PC-3 (cell line): ENCODE results near the gene PSMD13. TPM values are rescaled to one million over a fixed set of nuclear protein-coding genes. Genes with fewer than 3 reads are reported as not detected.

Source experiments
- ATAC-seq: fragments of 200-7000 bp; cut with Tn5 transposase; 2 replicates; pipeline ENCODE4 v1.9.1; 2020; ENCODE audit warnings: mild to moderate bottlenecking, moderate library complexity
- BruUV-seq: library from RNA; stranded (reverse); fragments of 400-500 nt; replicated peaks from 2 replicates; lab custom pipeline; 2021; lab: Mats Ljungman, UMichigan
- CTCF ChIA-PET: fragments of 300-600 bp; sonication (Branson Sonifier 250); formaldehyde crosslinking; loops from one replicate; lab custom pipeline; 2022; ENCODE audit warnings: antibody characterized with exemption; lab: Charles Lee
- POLR2A ChIA-PET: fragments of 300-600 bp; sonication (Branson Sonifier 250); formaldehyde crosslinking; loops from one replicate; lab custom pipeline; 2022; ENCODE audit warnings: antibody characterized with exemption; ENCODE audit not compliant: unreplicated experiment; lab: Charles Lee
- DNase-seq: peaks from one replicate; pipeline ENCODE4 v3.0.0-alpha.2; 2015
- H2AFZ ChIP-seq: fragments of 300-600 bp; sonication (generic); 2 replicates; pipeline ENCODE4 v1.6.0; 2016; ENCODE audit warnings: antibody characterized with exemption, low read length
- H3F3A ChIP-seq: fragments of 300-600 bp; sonication (generic); one replicate; pipeline ENCODE4 v1.6.0; 2017; ENCODE audit warnings: antibody characterized with exemption, low read length, control low read depth, mild to moderate bottlenecking; ENCODE audit not compliant: unreplicated experiment
- H3K27ac ChIP-seq: fragments of 300-600 bp; sonication (generic); 2 replicates; pipeline ENCODE4 v1.5.1; 2016; ENCODE audit warnings: mild to moderate bottlenecking, low read length
- H3K27me3 ChIP-seq: fragments of 300-600 bp; sonication (generic); 2 replicates; pipeline ENCODE4 v1.6.1; 2016; ENCODE audit warnings: low read length, mixed read lengths
- H3K36me3 ChIP-seq: fragments of 300-600 bp; sonication (generic); 2 replicates; pipeline ENCODE4 v1.6.1; 2016; ENCODE audit warnings: low read depth, mixed run types, low read length, mixed read lengths
- H3K4me1 ChIP-seq: fragments of 300-600 bp; sonication (generic); 2 replicates; pipeline ENCODE4 v1.5.1; 2016; ENCODE audit warnings: low read length; ENCODE audit not compliant: insufficient read depth
- H3K4me2 ChIP-seq: fragments of 300-600 bp; sonication (generic); 2 replicates; pipeline ENCODE4 v1.6.0; 2016; ENCODE audit warnings: low read length
- H3K4me3 ChIP-seq: fragments of 300-600 bp; sonication (generic); 2 replicates; pipeline ENCODE4 v1.5.1; 2016; ENCODE audit warnings: mild to moderate bottlenecking, low read length, mixed read lengths
- H3K79me2 ChIP-seq: fragments of 300-600 bp; sonication (generic); 2 replicates; pipeline ENCODE4 v1.6.1; 2017; ENCODE audit warnings: low read length, mixed read lengths
- H3K9ac ChIP-seq: fragments of 300-600 bp; sonication (generic); 2 replicates; pipeline ENCODE4 v1.6.0; 2016; ENCODE audit warnings: mild to moderate bottlenecking, low read length
- H3K9me2 ChIP-seq: fragments of 300-600 bp; sonication (generic); replicated peaks from 2 replicates; pipeline ENCODE4 v1.6.1; 2016; ENCODE audit warnings: mixed run types, low read length, mixed read lengths
- H3K9me3 ChIP-seq: fragments of 300-600 bp; sonication (generic); 2 replicates; pipeline ENCODE4 v1.6.1; 2016; ENCODE audit warnings: low read length, mixed read lengths
- H4K20me1 ChIP-seq: fragments of 300-600 bp; sonication (generic); 2 replicates; pipeline ENCODE4 v1.6.1; 2016; ENCODE audit warnings: low read length, mixed read lengths
- CTCF ChIP-seq: fragments of 300-600 bp; sonication (generic); conservative IDR thresholded peaks from 2 replicates; pipeline ENCODE4 v1.5.1; 2017; ENCODE audit warnings: antibody characterized with exemption, low read depth, mild to moderate bottlenecking, low read length
- EZH2 ChIP-seq: fragments of 300-600 bp; sonication (generic); IDR thresholded peaks from one replicate; pipeline ENCODE4 v1.6.1; 2017; ENCODE audit warnings: antibody characterized with exemption, mild to moderate bottlenecking, low read length; ENCODE audit not compliant: unreplicated experiment
- EZH2phosphoT487 ChIP-seq: fragments of 300-600 bp; sonication (generic); IDR thresholded peaks from 2 replicates; pipeline ENCODE4 v1.6.1; 2018; ENCODE audit warnings: mild to moderate bottlenecking, antibody characterized with exemption, low read length, borderline replicate concordance
- intact Hi-C: fragments of 100-400 bp; cut with micrococcal nuclease; formaldehyde crosslinking; loops from 2 replicates; pipeline ENCODE4 v1.9.0; 2023
- total RNA-seq: library from RNA; depleted of rRNA; stranded (reverse); fragments of >200 nt; gene quantifications from 2 replicates; pipeline ENCODE4 v1.2.3, GENCODE V29; 2014

The PSMD13 gene
- total RNA-seq, 1 experiment from 2014 or later = 255 TPM

DNA sequence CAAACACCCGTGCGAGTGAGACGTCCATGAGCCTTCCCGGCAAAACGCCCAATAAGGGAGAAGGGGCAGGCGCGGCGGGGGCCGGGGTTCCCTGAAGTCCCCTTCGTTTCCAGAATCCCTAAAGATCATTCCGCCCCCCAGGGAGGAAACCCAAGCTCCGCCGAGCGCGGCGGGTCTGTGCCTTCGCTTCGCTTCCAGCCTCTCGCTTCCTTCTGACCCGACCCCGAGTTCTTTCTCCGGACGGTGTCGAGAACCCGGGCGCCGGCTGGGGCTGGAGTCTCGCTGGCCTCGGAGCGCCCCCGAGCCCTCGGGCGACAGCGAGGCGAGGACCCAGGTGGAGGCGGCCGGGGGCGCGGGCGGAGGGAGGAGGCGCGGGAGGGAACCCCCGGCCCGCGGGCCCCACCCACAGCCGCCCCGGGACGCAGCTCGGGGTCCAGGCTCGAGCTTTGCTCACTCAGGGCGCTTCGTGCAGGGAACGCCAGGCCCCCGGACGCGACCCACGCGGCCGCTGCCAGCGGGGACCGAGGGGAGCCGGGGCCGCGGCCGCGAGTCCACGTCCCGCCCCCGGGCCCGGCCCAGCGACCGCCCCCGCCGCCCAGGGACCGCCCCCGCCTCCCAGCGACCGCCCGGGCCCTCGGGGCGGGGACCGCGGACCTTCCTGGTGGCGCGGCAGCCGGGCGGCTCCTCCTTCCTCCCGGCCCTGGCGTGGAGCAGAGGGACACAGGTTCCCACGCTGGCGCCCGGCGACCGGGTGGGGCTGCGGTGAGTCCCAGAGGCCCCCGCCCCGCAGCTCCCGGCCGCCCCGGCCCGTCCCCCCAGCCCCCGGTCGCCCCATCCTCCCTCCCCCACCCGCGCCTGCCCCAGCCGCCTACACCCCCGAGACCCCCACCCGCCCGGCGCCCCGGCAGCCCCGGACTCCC is 52.0 kb downstream of the PSMD13 start, which contains the start of gene PGGHG:
TSS of gene PGGHG (plus strand) at position 649 of the 920 bp plus-strand sequence. CDS start 691 bp downstream, outside the sequence.
- DNase-seq (peak; percentile 41), ATAC-seq (peak; percentile 86)
- Histone ChIP-seq H3K27me3 (no peaks in the 10 kb centered on the region), H3F3A (no peaks in the 10 kb centered on the region), H2AFZ (peak within 1 kb of the TSS; percentile 73), H3K27ac (no peak within 1 kb of the TSS), H3K36me3 (no peaks in the 10 kb centered on the region), H3K9me3 (no peaks in the 10 kb centered on the region), H3K4me1 (no peaks in the 10 kb centered on the region), H3K9me2 (no peaks in the 10 kb centered on the region), H3K9ac (peak within 1 kb of the TSS; percentile 9; the same call in 1 of the 2 replicates), H3K4me2 (peak within 1 kb of the TSS; percentile 87), H3K4me3 (peak within 1 kb of the TSS; percentile 70), H4K20me1 (no peaks in the 10 kb centered on the region), H3K79me2 (no peaks in the 10 kb centered on the region)
- TF ChIP-seq CTCF (no peak), EZH2phosphoT487 (no peak), EZH2 (no peak)
- POLR2A ChIA-PET = no interaction called here
- no TSS peak for BruUV-seq
- intact Hi-C loops = no loop called here
- CTCF ChIA-PET = no interaction called here

GRCh38 chr11:289398-289711 is 52.6 kb downstream of the PSMD13 start:
- intact Hi-C loops = no loop called here
- CTCF ChIA-PET = no interaction called here
- ATAC-seq = no peak

More at GRCh38 chr11:289398-289711, 52.6 kb downstream of the PSMD13 start:
- no peak overlapping the region for H3K9ac ChIP-seq
- no peak overlapping the region for H2AFZ ChIP-seq
- TF ChIP-seq EZH2 (no peak), EZH2phosphoT487 (no peak), CTCF (no peak)
- H3K36me3 ChIP-seq = no peaks in the 10 kb centered on the region
- BruUV-seq = no TSS peak
- H3K9me2 ChIP-seq = no peaks in the 10 kb centered on the region
- no peaks in the 10 kb centered on the region for H3K4me1 ChIP-seq
- H3K4me3 ChIP-seq = no peak overlapping the region
- no peaks in the 10 kb centered on the region for H4K20me1 ChIP-seq
- peak overlapping the region; percentile 56 for H3K4me2 ChIP-seq
- POLR2A ChIA-PET = no interaction called here
- no peaks in the 10 kb centered on the region for H3K27me3 ChIP-seq
- no peaks in the 10 kb centered on the region for H3F3A ChIP-seq
- no peak for DNase-seq
- no peaks in the 10 kb centered on the region for H3K79me2 ChIP-seq
- no peaks in the 10 kb centered on the region for H3K9me3 ChIP-seq
- no peak overlapping the region for H3K27ac ChIP-seq
